ENCODE measurements around the gene GIPC3. TPM values are rescaled to one million over a fixed set of nuclear protein-coding genes. Genes with fewer than 3 reads are reported as not detected.

GIPC3 gene
- total and polyA plus RNA-seq, 4 donors: 0.23 to 0.95 (median 0.25) TPM

GRCh38 chr19:3538965-3539755 is 46.1 kb upstream of the GIPC3 start, which contains the start of gene TEKTIP1 (continued):
- TF ChIP-seq REST (IDR thresholded peaks at IDR 0.05): no peak
- no peak for TF ChIP-seq YY1 (IDR thresholded peaks at IDR 0.05)
- no peak for TF ChIP-seq ZBTB33 (IDR thresholded peaks at IDR 0.05)
- TF ChIP-seq TAF1 (conservative IDR thresholded peaks at IDR 0.05): no peak
- no peak for TF ChIP-seq RXRA (IDR thresholded peaks at IDR 0.05)
- TF ChIP-seq FOXA1 (IDR thresholded peaks at IDR 0.05): no peak

GRCh38 chr19:3539756-3540118 is 45.5 kb upstream of the GIPC3 start:
- DNase-seq (ENCODE audit: low spot score): no peak
- H3K4me1 ChIP-seq (ENCODE audit: control insufficient read depth in 4 of 4, insufficient read depth in 4 of 4, low read length in 3 of 4): no peaks in the 10 kb centered on the region
- no peak overlapping the region for H3K27ac ChIP-seq (ENCODE audit: low read depth in 1 of 2, low read length in 2 of 2)
- TF ChIP-seq RXRA (IDR thresholded peaks at IDR 0.05) (no peak), SP1 (IDR thresholded peaks at IDR 0.05) (no peak), CTCF (IDR thresholded peaks at IDR 0.05; ENCODE audit: low read depth, low read length, missing input control) (no peak), FOXA1 (IDR thresholded peaks at IDR 0.05) (no peak), EGR1 (IDR thresholded peaks at IDR 0.05; ENCODE audit: low read depth in 2 of 2) (no peak), MAX (IDR thresholded peaks at IDR 0.05) (no peak), REST (IDR thresholded peaks at IDR 0.05) (no peak), GABPA (IDR thresholded peaks at IDR 0.05 in 1 of 2, conservative IDR thresholded peaks at IDR 0.05 in 1 of 2) (no peak), FOXA2 (IDR thresholded peaks at IDR 0.05) (no peak), RAD21 (IDR thresholded peaks at IDR 0.05) (no peak)
- no peaks in the 10 kb centered on the region for H3K9me3 ChIP-seq (ENCODE audit: control insufficient read depth in 4 of 4, low read length in 3 of 4)
- H3K4me3 ChIP-seq (ENCODE audit: low read depth in 1 of 3, low read length in 3 of 3): no peak overlapping the region
- H3K9ac ChIP-seq (ENCODE audit: low read depth in 1 of 2, low read length in 2 of 2): no peak overlapping the region
- no peaks in the 10 kb centered on the region for H3K27me3 ChIP-seq (ENCODE audit: control insufficient read depth in 4 of 4, insufficient read depth in 4 of 4, low read length in 3 of 4)
- peaks cover 3 to 27% (median 7%) of the 10 kb centered on the region in 4 donors for H3K36me3 ChIP-seq (ENCODE audit: control insufficient read depth in 4 of 4, insufficient read depth in 3 of 4, low read depth in 1 of 4, low read length in 3 of 4)
- 96% methylated on average over 1 of the region's 1 CpG for WGBS
